NCI-H524 (cell line): ENCODE data around the gene AGL.
"Not testable (repeated sequence)": the region's sequence is repeated elsewhere in the genome, so short reads cannot be mapped to it uniquely, and the experiment has no call there.

Source experiments
- DNase-seq, 2 experiments: peaks; one replicate each; lab custom pipeline; 2025; lab: John Stamatoyannopoulos, UW

Gene AGL

GRCh38 chr1:99849744-99850458 lies at the start of gene AGL:
Gene AGL, plus strand, starts transcription at chr1:99850361. Its CDS starts 682 bp downstream, at chr1:99851043.
- DNase-seq, result peak; percentile 92 to 94

- no peak for DNase-seq
Measured at GRCh38 chr1:99801584-99801983, 48.6 kb upstream of the AGL start.

GRCh38 chr1:99806882-99807281 lies 43.3 kb upstream of the AGL start:
- DNase-seq, result no peak

GRCh38 chr1:99808391-99809115 lies 41.6 kb upstream of the AGL start:
- peak; percentile 78 to 88 for DNase-seq

GRCh38 chr1:99811075-99811474 lies 39.1 kb upstream of the AGL start:
- DNase-seq, result peak; percentile 24 to 84

GRCh38 chr1:99811747-99812146 lies 38.4 kb upstream of the AGL start:
- no peak for DNase-seq

- no peak for DNase-seq
Measured at GRCh38 chr1:99814373-99814900, 35.7 kb upstream of the AGL start.

GRCh38 chr1:99816656-99817055 lies 33.5 kb upstream of the AGL start:
- DNase-seq, result no peak

- DNase-seq, result no peak
Measured at GRCh38 chr1:99818063-99818699, 32.0 kb upstream of the AGL start.

GRCh38 chr1:99820546-99820945 lies 29.6 kb upstream of the AGL start:
- no peak for DNase-seq

GRCh38 chr1:99825098-99825497 lies 25.1 kb upstream of the AGL start:
- DNase-seq, result no peak

- no peak for DNase-seq
Measured at GRCh38 chr1:99825702-99826101, 24.5 kb upstream of the AGL start.

GRCh38 chr1:99827970-99828369 lies 22.2 kb upstream of the AGL start:
- DNase-seq, result no peak

GRCh38 chr1:99829269-99829668 lies 20.9 kb upstream of the AGL start:
- DNase-seq, result no peak

- not testable (repeated sequence) for DNase-seq
Measured at GRCh38 chr1:99833911-99834310, 16.2 kb upstream of the AGL start.

GRCh38 chr1:99836171-99837103 lies 13.7 kb upstream of the AGL start:
- peak; percentile 56 to 57 for DNase-seq

- not testable (repeated sequence) for DNase-seq
Measured at GRCh38 chr1:99840353-99840752, 9.8 kb upstream of the AGL start.

- no peak for DNase-seq
Measured at GRCh38 chr1:99843760-99844159, 6.4 kb upstream of the AGL start.

GRCh38 chr1:99845201-99845600 lies 5.0 kb upstream of the AGL start:
- not testable (repeated sequence) for DNase-seq

- peak; percentile 21 to 58 for DNase-seq
Measured at GRCh38 chr1:99849413-99849743, 783 bp upstream of the AGL start.

- peak; percentile 92 to 94 for DNase-seq
Measured at GRCh38 chr1:99850459-99851291, 514 bp downstream of the AGL start.
